ENCODE data around the gene MELTF.

MELTF gene

DNA sequence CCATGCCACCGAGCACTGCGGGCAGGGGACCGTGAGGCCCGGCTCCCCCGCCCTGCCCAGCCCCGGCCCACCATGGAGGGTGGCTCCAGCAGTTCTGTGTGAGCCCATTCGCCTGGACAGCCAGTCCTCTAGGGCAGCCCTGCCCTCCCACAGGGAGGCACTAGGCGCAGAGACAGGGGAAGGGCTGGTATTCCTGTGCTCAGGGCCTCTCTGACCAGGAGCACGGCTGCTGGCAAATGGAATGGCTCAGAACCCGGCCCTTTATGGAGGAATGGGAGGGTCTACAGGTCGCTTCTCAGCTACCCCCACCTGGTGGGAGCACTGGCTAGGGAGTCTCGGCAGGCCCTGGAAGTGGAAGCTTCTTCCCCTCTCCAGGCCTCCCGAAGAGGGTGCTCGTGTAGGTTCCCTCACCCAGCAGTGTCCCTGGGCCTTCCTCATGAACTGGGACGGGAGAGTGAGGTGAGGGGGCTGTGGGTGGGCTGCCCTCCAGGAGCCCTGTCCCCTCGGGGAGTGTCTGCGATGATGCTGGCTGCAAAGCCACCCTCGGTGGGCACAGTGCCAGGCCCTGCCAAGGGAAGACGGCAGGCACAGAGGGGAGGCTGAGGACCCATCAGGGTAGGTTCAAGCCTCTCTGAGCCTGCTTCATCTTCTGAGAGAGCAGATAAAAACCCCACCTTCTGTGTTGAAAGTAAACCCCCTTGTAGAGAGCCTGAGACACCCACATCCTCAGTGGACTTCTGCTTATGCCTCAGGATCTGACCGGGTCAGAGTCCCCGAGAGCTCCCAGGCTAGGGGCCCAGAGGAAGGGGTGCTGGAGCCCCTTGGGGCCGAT is 1.5 kb downstream of the MELTF start:
- H3K4me3 ChIP-seq (ENCODE audit: low read length) = no peak overlapping the region
- DNase-seq (ENCODE audit: low read depth, low spot score) = no peak

DNA sequence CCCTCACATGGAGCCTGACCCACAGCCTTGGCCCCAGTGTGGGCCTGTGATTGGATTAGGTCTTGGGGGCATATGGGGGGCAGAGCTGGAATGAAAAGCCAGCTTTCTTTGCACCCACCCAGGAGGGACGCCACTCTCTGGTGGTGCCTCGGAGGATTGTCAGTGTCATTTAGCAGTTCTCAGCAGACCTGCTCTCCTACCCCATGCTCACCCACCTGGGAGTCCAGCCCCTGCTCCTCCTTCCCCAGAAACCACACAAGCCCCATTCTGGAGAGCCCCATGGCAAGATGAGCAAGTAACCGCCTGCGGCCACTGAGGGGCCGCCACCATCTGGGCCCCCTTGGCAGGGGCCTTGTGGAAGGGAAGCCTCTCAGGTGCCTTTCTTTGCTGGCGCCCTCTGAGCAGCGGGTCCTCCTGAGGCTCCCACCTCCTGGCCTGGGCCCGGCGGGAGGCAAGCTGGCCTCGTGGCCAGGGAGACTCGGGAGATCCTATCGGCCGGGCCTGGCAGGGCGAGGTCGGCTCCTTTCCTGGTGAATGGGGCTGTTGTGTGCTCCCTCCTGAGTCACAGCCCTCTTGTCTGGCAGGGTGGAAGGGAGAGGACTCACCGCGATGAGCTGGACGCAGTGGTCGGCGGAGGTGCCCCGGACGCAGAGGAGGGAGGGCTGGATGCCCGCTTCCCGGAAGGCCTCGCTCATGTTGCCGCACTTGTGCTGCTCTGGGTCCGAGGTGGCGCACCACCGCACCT is 2.3 kb downstream of the MELTF start:
- no peak overlapping the region for H3K4me3 ChIP-seq (ENCODE audit: low read length)
- DNase-seq (ENCODE audit: low read depth, low spot score) = no peak

DNA sequence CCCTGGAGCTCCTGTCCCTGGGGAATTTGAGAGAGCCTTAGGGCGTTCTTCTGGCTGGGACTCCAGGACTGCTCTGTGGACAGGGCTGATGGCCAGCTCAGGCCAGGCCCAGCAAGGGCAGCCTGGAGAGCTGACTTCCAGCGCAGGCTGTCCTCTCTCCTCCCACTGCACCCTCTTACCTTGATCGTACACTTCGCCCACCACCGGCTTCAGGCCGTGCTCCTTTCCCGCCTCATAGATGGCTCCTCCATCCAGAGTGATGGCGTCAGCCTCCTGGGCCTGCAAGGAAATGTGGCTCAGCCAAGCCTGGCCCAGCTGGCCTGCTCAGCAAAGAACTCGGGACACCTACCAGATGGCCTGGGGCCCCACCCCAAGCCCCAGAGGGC is 3.1 kb downstream of the MELTF start:
- no peak overlapping the region for H3K4me3 ChIP-seq (ENCODE audit: low read length)
- no peak for DNase-seq (ENCODE audit: low read depth, low spot score)

DNA sequence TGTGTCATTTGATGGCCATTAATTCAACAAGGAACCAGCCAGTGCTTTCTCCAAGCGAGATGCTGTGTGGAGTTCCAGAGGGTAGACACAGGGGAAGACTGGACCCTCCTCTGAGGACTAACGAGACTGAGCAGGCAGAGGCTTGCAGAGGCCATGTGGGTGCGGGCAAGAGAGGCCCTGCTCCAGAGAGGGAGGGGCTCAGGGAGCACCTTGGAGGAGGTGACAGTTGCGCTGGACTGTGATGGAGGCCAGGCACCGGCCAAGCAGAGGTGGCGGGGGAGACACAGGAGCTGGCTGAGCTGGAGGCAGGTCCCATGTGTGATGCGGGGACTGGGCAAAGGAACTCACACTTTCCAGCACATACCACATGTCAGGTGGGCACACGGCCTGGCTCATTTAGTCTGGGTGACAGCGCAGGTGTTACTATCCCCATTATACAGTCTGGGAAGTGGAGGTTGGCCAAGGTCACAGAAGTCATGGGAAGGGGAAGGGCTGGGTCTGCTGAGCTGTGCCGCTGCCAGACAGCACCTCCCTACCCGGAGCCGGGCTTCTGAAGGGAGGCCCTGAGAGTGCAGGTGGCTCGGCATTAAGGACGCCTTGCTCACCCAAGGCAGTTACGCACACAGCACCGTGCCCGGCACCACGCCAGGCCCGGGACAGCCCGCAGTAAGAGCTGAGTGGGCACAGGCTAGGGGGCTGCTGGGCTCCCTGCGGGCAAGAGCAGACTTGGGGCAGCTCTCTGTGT is 3.7 kb downstream of the MELTF start:
- H3K4me3 ChIP-seq (ENCODE audit: low read length) = no peak overlapping the region
- DNase-seq (ENCODE audit: low read depth, low spot score) = no peak

DNA sequence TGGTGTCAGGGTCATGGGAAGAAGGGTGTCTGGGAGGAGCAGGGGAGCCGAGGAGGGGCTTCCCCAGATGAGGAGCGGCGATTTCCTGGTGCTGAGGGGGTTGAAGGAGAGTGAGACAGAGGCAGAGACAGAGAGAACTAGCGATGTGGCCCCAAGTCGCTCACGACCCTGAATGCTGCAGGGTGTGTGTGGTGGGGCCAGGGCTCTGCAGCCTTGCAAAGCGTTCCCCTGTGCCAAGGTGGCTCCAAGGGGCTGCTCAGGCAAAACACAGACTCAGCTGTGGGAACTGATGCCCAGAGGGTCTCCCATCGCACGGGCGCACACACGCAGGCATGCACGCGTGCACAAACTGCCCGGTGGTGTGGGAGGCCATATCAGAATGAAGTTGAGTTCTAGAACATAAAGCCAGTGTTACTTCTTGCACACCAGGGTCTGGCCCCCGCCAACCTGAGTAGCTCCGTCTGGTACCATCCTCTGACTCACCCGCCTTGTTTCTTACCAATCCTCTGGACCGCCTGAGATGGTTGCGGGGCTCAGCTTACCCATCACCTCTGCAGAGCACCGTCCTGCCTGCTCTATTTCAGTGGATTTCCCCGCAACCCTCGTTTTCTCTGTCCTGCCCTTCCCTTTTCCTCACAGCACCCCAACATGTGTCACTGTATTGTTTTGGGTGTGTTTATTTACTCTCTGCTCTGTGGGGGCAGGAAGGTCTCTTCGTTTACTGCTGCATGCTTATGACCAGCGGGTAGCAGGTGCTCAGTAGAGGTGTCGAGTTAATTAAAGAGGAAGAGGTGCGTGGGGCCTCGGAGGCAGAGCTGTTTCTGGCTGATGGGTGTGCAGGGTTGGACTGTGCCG is 4.5 kb downstream of the MELTF start:
- H3K4me3 ChIP-seq (ENCODE audit: low read length) = no peak overlapping the region
- no peak for DNase-seq (ENCODE audit: low read depth, low spot score)

DNA sequence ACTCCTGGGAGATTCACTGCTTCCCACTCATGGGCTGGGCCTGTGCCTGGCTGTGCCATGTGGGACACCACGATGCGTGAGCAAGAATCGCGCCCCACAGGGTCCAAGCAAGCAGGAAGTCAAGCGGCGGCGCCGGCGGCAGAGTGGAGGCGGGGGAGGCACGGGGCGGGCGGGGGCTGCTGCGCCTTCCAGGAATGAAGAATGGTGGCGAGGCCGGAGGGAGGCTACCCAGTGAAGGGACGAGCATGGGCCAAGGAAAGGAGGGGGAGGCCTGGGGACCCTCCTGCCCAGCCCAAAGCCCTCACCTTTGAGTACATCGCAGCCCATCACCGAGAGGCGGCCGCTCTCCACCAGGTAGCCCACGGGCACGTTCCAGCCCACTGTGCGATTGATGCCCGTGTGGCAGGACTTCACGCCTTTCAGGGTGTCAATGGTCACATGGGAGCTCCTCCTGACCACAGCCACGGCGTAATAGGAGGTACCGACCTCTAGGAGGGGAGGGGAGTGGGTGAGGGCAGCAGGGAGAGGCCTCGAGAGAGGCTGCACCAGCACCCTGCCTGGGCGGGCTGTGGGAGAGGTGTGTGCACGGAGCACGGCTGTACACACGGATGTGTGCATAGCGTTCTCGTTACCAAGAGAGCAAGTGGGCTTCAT is 5.5 kb downstream of the MELTF start:
- no peak overlapping the region for H3K4me3 ChIP-seq (ENCODE audit: low read length)

DNA sequence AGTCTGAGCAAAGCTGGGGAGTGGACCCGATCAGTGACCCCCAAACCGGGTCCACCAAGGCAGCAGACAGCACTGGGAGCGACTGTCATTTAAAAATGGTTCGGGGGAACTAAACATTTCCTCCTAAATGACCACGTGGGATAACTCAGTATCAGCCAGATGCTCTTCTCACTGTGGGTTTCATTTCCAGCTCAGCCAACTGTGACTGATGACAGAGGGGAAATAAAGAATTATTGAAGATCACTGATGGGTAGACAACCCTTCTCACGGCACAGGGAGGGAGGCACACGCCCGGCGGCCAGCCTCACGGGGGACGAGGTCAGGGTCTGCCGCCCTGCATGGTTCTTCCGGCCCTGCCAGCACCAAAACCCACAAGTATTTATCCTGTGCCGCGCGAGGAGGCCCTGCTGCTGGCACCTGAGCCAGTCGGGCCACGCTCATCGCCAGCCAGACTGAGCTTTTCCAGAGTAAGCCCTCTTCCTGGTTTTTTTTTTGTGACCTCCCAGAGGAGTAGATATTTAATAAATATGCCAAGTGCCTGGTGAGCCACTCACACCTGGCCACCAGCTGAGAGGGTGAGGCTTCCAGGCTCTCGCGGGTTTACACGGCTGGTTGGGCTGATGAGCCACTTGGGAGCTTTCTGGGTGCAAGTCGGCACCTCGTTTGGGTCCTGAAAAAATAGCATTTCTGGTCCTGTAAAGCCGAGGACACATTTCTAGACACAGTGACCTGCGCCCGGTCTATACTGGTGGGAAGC is 6.2 kb downstream of the MELTF start:
- no peak for DNase-seq (ENCODE audit: low read depth, low spot score)
- no peak overlapping the region for H3K4me3 ChIP-seq (ENCODE audit: low read length)

More for the DNA sequence above, 5.5 kb downstream of the MELTF start:
- no peak for DNase-seq (ENCODE audit: low read depth, low spot score)

DNA sequence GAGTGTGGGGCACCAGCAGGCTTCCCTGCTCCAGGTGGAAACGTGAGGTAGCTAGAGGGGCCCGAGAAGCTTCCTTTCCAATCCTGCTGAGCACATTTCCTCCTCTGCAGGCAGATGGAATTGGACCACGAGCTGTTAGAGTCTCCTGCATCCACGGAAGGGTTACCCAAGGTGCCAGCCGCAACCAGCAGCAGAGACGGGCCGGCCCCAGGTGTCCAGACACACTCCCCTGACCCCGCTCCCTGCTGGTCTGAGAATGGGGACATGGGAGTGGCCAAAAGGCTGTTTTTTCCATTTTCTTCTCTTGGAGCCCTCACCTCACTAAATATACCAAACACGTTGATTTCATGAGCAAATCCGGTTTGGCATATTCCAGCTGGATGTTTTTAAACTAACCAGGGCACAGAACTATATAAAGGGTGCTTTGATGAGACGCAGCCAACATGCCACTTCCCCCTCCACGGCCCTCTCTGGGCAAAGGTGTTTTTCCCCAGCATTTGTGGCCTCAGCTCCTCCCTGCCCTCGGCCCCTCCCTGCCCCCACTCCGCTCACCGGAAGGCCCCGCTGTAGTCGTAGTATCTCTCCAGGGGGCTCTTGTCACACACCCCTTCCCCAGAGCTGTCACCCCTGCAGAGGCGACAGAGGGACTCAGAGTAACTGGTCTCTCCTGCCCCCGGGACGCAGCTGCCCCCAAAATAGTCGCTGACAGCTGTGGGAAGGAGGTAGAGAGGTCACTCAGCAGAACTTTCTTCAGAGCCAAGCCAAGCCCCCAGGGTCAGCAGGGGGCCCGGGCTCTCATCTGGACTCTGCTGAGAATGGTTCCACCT is 7.0 kb downstream of the MELTF start:
- no peak for DNase-seq (ENCODE audit: low read depth, low spot score)
- H3K4me3 ChIP-seq (ENCODE audit: low read length) = no peak overlapping the region

DNA sequence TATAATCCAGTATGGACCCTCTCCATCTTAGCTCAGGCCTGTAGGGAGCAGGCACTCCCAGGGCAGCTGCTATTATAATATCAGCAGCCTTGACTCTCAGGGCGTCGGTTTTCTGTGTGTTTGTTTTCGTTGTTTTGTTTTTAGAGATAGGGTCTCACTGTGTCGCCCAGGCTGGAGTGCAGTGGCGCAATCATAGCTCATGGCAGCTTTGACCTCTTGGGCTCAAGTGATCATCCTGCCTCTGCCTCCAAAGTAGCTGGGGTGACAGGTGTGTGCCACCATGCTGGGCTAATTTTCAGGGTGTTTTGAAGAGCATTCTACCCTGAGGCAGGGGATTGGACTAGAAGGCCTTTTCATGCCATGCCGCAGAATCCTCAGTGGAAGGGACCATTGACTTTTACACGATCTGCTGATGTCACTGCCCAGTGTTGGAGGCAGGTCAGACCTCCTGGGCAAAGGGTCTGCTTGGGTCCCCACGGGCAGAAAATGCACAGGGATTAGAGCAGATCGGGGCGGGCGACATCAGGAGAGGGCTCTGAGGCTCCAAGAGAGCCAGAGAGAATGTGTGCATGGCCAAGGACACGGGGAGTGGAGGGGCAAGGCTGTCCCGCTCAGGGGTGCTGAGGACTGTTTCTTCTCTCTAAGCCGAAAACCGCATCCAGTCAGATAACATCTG is 7.8 kb downstream of the MELTF start:
- DNase-seq (ENCODE audit: low read depth, low spot score) = no peak
- no peak overlapping the region for H3K4me3 ChIP-seq (ENCODE audit: low read length)

DNA sequence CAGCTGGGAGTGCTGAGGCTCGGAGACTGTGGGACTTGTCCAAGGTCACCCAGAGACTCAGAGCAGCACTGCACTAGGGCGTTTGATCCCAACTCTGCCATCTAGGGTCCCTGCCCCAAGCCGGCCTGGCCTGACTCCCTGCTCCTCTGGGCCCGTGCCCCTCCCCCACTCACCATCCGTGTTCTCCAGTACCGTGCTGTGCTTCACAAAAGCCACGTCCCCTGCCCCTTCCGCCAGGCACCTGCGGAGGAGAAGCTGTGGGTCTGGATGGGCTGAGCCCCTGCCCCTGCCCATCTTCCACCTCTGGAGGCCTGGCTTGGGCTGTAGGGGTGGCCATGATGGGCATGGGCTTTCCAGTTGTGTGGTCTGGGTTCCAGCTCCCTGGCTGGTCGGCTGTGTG is 8.4 kb downstream of the MELTF start:
- DNase-seq (ENCODE audit: low read depth, low spot score) = no peak
- H3K4me3 ChIP-seq (ENCODE audit: low read length) = no peak overlapping the region

DNA sequence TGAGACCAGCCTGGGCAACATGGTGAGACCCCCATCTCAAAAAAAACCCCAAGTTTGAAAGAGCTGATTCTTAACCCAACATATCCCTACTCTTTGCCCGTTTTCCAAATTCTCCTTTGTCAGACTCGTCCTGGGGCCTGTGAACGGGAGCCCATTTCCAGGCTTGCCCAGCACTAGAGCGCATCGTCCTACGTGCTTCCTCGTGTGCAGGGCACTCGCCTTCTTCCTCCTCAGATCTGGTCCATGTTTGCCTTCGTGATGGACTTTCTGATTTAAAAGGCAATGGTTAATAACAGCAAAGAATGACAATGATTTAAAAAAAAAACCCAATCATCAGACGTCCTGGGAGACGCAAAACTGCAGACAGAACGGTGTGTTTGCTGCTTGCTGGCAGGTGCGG is 10.1 kb downstream of the MELTF start:
- H3K4me3 ChIP-seq (ENCODE audit: low read length) = no peak overlapping the region
- no peak for DNase-seq (ENCODE audit: low read depth, low spot score)

DNA sequence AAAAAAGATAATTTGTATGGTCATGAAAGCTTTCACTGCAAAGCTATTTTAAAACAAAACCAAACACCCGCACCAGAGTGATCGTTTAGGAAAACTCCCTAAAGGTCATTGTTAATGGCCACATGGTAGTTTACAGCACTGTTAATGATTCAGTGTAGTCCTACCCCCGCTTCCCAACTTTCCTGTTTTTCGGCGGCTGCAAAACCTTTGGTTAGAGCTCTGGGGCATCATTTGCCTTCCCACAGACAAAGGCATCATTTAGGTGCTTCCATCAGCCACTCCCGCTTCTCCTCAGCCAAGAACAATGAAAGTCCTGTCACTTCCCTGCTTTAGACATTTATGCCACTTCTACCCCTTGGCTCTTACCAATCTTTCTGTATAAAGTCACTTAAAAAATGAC is 10.6 kb downstream of the MELTF start:
- DNase-seq (ENCODE audit: low read depth, low spot score) = no peak
- H3K4me3 ChIP-seq (ENCODE audit: low read length) = no peak overlapping the region

DNA sequence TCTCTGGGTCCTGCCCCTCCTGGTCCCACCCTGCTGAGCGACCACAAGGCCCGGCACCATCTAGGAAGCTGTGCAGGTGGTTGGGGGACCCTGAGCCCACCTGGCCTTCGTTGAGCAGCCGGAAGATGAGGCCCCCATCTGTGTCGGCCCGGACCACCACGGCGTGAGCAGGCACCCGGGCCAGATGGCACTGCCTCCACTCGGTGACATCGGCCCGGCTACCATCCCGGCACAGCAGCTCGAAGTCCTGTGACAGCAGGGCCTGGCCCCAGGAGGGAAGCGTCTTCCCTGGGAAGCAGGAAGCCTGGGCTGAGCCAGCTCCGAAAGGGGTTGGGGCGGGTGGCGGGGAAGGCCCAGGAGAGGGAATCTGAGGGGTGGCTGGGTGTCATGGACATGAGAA is 12.6 kb downstream of the MELTF start:
- DNase-seq (ENCODE audit: low read depth, low spot score) = no peak
- no peak overlapping the region for H3K4me3 ChIP-seq (ENCODE audit: low read length)

DNA sequence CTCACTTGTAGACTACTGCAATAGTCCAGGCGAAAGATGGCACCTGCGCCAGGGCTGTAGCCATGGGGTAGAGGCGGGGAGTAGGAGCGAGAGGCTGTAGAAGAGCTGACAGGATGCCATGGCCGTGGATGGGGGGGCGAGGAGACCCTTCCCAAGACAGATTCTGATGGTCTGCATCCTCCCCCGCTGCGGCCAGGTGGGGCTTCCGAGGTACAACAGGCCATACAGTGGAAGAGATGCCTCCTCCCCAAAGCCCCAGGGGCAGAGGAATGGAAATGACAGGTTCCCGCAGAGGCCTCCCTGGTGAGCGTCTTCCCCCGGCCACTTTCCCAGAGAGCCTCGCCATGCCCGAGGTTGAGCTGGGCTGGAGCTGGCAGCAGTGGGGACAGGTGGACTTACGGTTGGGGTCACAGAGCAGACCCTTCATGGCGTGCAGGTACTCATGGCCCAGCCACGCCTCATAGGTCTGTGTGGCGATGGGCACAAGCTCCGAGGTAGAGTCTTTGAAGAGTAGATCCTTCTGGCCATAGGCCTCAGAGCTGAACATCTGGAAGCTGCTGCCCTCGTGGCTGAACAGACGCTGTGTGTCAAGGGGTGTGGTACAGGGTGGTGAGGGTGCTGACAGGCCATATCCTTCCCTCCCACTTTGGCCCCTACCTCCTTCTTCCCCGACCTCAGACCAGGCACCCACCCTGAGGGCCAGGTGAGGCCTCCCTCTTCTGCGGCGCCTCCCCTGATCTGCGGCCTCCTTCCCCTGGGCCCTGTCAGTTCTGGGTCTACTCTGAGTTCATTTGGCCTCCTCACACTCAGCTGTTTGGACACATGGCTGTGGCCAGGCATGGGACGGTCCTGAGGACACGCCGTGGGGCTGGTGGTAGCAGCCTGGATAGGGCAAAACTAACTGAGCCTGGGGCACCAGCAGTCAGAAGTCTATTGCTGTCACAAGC is 13.6 kb downstream of the MELTF start:
- no peak for DNase-seq (ENCODE audit: low read depth, low spot score)
- H3K4me3 ChIP-seq (ENCODE audit: low read length) = no peak overlapping the region

DNA sequence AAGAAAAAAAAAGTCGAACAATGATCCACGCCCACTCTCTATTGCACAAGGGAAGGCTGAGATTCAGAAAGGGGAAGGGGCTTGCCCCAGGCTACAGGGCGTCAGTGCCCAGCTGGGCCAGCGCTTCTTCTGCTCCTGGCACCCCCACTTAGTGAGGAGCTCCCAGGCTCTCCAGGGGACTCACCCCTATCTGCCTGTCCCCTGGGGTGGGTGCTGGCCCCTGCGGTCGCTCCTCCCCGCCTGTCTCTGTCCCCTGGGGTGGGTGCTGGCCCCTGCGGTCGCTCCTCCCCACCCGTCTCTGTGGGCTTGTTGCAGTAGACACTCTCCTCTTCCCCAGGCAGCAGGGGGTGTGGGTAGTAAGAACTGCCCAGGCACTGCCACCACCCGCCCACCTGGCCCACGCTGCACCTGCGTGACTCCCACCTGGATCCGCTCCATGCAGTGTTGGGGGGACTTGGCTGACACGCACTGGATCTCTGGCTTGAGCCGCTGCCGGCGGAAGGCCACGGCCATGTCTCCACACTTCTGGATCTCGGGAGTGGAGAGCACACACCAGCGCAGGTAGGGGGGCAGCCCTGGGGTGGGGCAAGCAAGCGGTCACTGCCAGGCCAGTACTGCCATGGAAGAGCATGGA is 14.6 kb downstream of the MELTF start:
- H3K4me3 ChIP-seq (ENCODE audit: low read length) = no peak overlapping the region
- no peak for DNase-seq (ENCODE audit: low read depth, low spot score)

Data from Jurkat, Clone E6-1 (cell line).